GM21723 (cell line): Measurements from ENCODE around the gene SRSF4.
"Not testable (repeated sequence)": the region's sequence is repeated elsewhere in the genome, so short reads cannot be mapped to it uniquely, and the experiment has no call there.

Experiments
- ATAC-seq: cut with Tn5 transposase; IDR thresholded peaks from one replicate; pipeline ENCODE4 v1.9.1; 2021; ENCODE audit warnings: mild to moderate bottlenecking, moderate library complexity; ENCODE audit not compliant: unreplicated experiment

The SRSF4 gene

GRCh38 chr1:29166291-29166878 lies 15.3 kb downstream of the SRSF4 start:
- ATAC-seq = no peak

GRCh38 chr1:29164588-29164987 lies 17.1 kb downstream of the SRSF4 start:
- ATAC-seq = no peak

DNA sequence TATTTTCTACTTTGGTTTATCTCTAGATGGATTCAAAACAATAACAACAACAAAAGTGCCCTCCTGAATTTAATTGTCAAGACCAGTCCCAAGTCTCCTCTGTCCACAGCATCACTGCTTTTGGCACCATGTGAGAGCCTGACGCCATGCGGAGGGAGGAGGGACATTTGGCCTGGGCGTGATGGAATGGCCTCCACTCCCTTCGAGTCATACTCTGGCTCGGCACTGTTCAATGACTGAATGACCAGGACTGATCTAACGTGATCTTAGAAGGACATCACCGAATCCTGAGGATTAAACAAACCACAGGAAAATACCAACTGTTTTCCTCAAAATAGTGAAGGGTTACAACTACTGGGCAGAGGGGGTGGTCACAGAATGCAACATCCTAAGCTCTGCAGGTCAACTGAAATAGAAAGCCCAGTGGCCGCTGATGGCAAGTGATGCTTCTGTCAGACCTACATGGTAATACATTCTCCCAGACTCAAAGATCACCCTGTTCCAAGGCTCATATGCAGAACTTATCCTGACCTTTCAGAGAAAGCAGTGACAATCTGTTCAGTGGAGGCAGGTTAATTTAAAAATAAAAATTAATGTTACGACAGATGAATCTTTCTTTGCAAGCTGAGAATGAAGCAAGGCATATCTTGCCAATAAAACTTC lies 19.1 kb downstream of the SRSF4 start:
- ATAC-seq = no peak

GRCh38 chr1:29162025-29162424 lies 19.7 kb downstream of the SRSF4 start:
- ATAC-seq = no peak

DNA sequence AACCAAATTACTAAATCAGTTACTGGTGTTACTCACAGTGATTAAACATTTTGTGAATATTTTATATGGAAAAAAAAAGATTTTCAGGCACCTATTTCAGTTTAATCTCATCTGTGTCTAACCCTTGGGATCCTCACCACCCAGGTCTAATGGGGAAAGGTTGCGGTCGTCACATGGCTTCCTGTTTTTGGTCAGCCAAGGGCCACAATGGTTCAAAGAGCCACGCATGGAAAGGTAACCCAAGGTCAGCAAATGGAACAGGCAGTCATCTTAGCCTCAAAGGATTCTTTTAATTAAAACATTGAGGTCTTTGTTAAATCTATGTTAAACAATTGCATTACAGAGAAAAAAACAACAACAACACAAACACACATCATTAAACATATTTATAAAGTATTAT lies 21.9 kb downstream of the SRSF4 start:
- no peak for ATAC-seq

DNA sequence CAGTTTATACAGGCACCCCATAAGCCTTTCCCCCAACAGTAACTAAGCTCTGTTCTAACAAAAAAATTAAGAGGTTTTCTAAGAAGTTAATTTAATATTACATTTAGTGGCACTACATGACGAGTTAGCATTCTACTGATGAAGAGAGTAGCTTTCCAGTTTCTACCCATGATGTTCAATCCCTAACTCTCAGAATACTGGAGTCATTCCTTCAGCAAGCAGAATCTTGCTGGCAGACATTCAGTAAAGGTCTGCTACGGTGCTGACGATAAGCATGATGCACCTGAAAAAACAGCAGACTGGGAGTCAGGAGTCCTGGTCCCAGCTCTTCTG lies 24.5 kb downstream of the SRSF4 start:
- no peak for ATAC-seq

DNA sequence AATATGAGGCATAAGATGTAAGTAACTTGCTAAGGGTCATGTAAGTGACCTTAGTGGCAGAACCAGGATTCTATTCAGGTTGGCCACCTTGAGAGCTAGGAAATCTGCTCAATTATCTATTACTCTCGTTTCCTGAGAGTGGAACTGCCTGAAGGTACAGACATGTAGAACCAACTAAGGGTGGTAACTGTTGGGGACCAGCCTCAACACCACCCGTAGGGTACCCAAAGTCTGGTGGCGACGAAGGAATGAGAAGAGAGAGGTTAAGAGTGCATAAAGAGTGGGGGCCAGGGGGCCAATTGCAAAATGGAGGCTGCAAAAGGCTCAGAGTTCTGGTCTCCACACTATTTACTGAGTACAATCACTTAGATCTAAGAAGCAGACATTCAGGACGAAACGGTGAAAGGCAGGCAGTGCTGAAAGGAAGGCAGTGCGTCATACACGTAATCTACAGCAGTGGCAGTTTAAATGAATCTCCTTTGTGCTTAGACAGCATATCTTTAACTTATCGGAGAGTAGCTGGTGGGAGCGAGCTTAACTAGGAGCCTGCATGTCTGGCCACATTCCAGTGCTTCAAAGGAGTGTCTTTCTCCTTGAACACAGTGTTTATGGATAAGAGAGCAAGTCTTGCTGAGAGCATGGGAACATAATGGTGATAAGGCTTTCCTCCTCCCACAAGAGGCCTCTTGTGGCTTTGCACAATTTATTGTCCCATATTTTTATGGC lies 25.0 kb downstream of the SRSF4 start:
- ATAC-seq = no peak

DNA sequence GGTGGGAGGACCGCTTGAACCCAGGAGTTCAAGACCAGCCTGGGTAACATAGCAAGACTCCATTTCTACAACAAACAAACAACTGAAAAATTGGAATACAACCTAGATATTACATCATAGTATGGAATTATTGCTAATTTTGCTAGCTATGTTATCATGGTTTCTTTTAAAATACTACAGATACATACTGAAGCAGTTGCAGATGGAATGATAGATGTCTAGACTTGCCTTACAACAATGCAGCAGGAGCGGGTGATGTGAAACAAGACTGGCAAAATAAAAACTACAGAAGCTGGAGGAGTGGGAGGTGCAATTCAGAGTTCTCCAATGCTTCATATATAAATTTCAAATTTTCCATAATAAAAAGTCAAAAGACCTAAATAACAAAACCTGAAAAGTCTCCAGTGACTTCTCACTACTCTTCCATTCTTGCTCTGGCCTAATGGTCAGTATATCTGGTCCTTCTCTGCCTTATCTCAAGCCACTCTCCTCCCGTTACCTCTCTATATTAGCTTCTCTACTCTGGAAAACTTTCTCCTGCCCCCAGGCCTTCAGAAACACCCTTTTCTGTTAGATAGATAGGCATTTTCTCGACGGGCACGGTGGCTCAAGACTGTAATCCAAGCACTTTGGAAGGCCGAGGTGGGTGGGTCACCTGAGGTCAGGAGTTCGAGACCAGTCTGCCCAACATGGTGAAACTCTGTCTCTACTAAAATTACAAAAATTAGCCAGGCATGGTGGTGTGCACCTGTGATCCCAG lies 29.5 kb downstream of the SRSF4 start:
- ATAC-seq = no peak

DNA sequence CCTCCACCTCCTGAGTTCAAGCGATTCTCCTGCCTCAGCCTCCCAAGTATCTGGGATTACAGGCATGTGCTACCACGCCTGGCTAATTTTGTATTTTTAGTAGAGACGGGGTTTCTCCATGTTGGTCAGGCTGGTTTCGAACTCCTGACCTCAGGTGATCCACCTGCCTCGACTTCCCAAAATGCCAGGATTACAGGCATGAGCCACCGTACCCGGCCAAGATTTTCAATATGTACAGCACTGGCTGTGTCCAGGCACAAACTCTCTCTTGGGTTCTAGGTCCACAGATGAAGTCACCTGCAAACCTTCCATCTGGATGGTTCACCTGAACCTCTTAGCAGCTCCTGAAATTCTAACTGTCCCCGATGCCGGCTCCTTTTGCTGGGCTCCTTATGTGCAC lies 31.4 kb downstream of the SRSF4 start:
- not testable (repeated sequence) for ATAC-seq

GRCh38 chr1:29148656-29149491 lies 32.8 kb downstream of the SRSF4 start:
- no peak for ATAC-seq

GRCh38 chr1:29145739-29146437 lies 35.8 kb downstream of the SRSF4 start:
- no peak for ATAC-seq

- no peak for ATAC-seq
These were observed 37.5 kb downstream of the SRSF4 start for GRCh38 chr1:29144178-29144577.

- ATAC-seq = no peak
These were observed 39.0 kb downstream of the SRSF4 start for GRCh38 chr1:29142714-29143113.

DNA sequence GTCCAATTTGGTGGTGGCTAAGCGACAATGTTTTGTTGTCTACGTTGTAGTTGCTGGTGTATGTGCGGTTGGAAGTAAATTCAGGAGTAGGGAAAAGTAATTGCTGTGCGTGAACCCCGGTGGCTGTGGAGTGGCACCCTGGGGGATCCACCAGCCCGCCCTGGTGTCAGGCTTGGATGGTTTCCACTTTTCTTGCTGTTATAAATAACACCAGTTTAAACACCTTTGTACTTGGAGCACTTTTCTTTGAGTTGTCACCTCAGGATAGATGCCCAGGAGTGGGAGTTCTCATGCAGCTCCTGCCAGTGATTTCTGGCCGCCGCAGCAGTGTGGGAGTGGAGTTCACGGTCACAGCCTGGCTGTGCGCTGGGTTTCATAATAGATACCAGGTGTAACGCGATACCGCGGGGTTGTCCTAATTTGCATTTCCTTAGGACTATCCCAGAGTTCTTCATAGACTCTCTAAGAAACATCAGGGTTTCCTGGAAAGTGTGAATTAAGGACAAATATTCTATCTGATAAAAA lies 45.2 kb downstream of the SRSF4 start:
- ATAC-seq = no peak

DNA sequence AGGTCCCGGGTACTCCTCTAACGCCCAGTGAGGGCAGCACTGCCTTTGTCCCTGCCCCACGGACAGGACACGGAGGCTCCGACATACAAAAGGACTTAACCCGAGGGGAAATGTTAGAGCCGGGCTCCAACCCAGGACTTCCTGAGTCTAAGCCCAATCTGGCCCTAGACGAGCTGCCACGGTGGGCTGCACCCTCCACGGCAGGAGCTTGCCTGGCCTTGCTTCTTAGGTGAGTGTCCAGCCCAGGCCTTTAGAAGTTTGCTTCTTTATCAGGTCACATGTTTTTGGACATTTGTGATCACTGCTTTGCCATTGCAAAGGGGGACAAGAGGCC lies 47.0 kb downstream of the SRSF4 start:
- no peak for ATAC-seq

- ATAC-seq = no peak
These were observed 47.6 kb downstream of the SRSF4 start for GRCh38 chr1:29133861-29134694.

GRCh38 chr1:29131056-29131455 lies 50.6 kb downstream of the SRSF4 start:
- not testable (repeated sequence) for ATAC-seq

DNA sequence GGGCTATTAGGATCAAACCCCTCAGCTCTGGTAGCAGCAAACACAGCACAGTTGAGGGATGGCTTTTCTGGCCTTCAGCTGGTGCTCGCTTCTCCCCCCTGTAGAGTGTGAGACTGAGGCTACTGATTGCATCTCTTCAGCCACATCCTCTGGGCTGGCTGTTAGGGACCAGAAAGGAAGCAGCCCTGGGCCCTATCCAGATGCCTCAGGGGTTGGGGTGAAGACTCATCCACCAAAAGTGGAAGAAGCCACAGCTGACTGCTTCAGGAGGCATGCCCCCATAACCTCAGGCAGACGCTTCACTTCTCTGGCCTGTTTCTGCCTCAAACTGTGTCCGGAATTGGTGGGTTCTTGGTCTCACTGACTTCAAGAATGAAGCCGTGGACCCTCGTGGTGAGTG lies 51.8 kb downstream of the SRSF4 start:
- no peak for ATAC-seq

DNA sequence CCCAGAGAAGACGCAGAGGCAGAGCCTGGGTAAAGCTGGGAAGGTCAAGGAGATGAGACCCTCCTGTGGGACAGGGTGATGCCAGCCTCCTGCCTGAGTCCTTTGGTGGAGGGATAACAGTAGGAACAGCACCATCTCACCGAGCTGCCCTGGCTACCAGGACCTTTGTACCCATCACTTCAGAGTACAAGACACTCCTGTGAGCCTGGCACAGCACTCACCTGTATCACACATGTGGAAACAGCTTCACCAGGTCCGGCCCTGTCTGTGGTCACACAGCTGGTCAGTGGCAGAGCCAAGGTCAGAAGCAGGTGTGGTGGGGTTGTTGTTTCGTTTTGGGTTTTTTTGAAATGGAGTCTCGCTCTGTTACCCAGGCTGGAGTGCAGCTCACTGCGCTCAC lies 53.0 kb downstream of the SRSF4 start:
- ATAC-seq = no peak
